Activated CD4-positive, alpha-beta T cell treated with anti-CD3 and anti-CD28 coated beads, Interleukin-2, amount 50 U/mL, for 1 hour (primary cell): ENCODE measurements around the gene EEA1.
A peak's percentile ranks its signal among the peaks of the same experiment; 100 is the strongest.
"Not testable (repeated sequence)": the region's sequence is repeated elsewhere in the genome, so short reads cannot be mapped to it uniquely, and the experiment has no call there.

ENCODE experiments used
- DNase-seq: peaks from one replicate; pipeline ENCODE4 v3.0.0-alpha.2; 2020

The EEA1 gene

DNA sequence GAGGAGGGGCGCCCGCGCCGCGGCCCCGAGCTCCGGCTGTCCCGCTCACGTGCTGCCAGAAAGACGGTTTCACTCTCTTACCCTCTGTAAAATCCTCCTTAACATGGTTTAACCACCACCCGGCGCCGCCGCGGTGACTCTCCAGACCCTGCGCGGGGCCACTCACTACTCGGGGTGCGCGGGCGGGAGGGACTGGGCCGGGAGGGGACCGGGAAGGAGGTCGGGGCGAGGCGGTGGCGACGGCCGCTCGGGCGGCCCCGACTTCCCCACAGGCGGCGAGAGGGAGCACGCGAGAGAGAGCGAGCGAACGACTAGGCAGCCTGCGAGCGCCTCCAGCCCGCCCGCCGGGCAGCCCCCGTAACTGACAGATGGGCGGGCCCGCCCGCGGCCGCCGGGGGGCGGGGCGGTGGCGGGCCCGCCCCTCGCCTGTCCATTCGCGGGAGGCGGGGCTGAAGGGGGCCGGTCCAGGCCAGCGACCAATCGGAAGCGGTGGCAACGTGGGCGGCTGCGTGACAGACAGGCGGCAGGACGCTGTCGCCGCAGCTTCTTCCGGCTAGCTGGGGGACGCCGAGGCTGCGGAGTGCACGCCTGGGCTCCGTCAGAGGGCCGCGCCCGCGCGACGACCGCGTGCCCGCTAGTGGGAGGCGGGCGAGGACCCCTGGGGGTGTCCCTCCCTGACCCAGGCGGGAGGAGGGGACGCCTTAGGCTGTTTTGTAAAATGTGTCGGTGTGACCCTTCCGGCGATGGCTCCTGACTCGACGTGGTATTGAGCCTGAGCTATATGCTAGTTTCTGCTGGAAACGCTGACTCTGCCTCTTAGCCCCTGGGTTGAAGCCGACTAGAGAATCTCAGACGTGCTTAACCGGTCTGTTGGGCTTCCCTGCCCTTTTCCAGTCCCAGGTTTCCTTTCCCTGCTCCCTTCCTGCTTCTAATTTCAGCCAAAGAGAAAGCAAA is at the start of gene EEA1:
EEA1 (minus strand) TSS at position 334 of the 954 bp plus-strand sequence; CDS start at position 105, 229 bp downstream.
- peak; percentile 93 for DNase-seq

- DNase-seq = no peak
These were observed 49.5 kb upstream of the EEA1 start for GRCh38 chr12:92978607-92979006.

- no peak for DNase-seq
These were observed 48.2 kb upstream of the EEA1 start for GRCh38 chr12:92977326-92977725.

GRCh38 chr12:92974759-92975158 is 45.7 kb upstream of the EEA1 start:
- no peak for DNase-seq

GRCh38 chr12:92973614-92974013 is 44.5 kb upstream of the EEA1 start:
- no peak for DNase-seq

DNA sequence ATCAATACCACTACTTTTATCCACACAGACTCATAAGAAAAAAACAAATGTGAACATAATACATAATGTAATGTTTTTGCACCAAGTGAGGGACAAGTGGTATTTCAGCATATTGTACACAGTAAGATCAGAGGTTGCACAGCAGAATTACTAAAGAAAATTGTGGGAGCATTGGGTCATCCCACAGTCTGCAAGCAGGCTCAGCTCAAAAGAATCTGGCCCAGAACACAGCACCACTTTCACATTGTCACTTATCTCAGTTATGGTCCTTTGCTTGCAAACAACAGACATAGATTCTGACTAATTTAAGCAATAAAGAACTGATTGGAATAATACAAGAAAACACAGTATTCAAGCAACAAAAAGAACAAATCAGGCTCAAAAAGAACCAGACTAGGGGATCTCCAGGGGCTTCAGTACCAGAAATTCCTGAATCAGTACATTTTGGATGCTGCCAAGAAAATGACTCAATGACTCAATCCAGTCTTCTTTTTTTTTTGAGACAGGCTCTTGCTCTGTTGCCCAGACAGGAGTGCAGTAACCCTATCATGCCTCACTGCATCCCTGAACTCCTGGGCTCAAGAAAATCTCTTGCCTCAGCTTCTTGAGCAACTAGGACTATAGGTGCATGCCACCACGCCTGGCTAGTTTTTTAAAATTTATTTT is 42.9 kb upstream of the EEA1 start:
- DNase-seq = no peak

GRCh38 chr12:92968176-92968813 is 39.2 kb upstream of the EEA1 start:
- no peak for DNase-seq

DNA sequence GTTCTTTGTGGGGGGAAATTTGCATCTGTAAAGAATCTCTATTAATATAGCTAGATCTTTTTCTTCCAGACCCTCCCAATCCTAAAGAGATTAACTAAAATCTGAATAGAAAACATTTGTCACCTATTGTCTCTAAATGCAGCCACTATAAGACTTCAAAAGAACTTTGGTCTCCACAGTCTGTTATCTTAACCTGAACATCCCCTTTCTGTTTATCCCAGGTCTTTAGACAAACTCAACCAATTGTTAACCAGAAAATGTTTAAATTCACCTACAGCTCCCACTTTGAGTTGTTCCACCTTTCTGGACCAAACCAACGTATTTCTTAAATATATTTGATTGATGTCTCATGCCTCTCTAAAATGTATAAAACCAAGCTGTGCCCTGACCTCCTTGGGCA is 35.3 kb upstream of the EEA1 start:
- DNase-seq = not testable (repeated sequence)

DNA sequence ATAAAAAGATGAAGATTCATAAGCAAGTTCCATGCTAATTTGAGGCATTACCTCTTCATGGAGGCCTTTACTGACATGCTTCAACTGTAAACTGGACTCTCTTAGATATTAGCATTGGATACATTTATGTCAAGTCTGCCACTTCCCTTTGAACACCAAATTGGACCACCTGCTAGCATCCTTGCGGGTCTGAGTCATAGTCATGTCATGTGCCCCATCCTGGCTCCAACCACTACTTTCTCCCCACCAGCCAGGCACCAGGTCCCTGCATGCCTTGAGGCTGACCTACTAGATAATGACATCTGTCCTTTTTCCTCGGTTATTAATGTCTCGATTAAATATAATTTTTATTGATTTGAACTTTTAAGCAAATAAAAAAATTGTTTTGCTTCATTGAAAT is 32.9 kb upstream of the EEA1 start:
- no peak for DNase-seq

DNA sequence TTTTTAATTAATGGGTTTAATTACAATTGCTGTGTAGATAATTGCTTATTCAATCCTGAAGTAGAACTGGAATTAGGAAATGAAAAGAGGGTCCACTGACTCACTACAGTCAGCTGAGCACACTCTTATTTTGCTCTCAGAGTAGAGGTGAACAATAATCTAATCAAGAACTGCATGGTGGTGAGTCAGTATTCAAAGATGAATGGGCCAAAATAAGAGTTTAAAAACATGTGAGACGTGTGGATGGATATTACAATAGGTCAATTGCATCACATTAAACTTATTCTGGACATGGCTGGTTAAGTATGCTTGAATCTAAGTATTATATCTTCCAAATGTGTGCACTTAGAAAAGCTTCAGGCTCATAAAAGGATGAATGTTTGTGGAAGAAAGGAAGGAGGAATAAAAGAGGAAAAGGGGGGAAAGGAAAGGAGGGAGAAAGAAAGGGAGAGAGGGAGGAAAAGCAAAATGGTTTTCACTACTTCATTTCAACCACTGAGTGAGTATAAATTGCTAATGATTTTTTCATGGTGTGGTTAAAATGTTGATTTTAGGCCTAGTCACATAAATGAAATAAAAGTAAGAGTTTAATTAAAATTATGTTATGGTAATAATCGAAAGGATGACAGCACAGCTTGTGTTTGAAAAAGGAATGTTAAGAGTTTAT is 27.0 kb upstream of the EEA1 start:
- no peak for DNase-seq

GRCh38 chr12:92953747-92954146 is 24.7 kb upstream of the EEA1 start:
- DNase-seq = no peak

DNA sequence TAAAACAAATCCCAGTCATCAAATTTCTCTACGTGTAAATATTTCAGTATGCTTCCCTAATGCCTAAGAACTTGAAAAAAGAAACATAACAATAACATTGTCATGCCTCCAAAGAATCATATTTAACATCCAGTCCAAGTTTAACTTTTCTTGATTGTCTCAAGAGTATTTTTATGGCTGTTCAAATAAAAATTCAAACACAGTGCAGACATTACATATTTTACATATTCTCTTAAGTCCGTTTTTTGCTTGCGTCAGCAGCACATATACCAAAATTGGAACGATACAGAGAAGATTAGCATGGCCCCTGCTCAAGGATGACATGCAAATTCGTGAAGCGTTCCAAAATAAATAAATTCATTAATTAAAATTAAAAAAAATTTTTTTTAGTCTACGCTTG is 23.3 kb upstream of the EEA1 start:
- no peak for DNase-seq

- DNase-seq = no peak
These were observed 21.9 kb upstream of the EEA1 start for GRCh38 chr12:92951006-92951405.

GRCh38 chr12:92950011-92950410 is 20.9 kb upstream of the EEA1 start:
- no peak for DNase-seq

DNA sequence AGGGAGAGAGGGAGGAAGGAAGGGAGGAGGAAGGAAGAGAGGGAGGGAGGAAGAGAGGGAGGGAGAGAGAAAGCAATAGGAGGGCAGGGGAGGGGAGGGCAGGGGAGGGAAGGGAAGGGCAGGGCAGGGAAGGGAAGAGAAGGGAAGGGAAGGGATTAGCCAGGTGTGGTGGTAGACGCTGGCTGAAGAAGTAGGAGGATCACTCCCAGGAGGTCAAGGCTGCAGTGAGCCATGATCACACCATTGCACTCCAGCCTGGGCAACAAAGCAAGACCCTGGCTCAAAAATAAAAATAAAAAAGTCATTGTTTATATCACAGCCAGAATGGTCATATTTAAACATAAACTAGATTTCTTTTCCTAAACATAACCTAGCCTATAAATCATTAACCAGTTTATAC is 20.4 kb upstream of the EEA1 start:
- DNase-seq = no peak

DNA sequence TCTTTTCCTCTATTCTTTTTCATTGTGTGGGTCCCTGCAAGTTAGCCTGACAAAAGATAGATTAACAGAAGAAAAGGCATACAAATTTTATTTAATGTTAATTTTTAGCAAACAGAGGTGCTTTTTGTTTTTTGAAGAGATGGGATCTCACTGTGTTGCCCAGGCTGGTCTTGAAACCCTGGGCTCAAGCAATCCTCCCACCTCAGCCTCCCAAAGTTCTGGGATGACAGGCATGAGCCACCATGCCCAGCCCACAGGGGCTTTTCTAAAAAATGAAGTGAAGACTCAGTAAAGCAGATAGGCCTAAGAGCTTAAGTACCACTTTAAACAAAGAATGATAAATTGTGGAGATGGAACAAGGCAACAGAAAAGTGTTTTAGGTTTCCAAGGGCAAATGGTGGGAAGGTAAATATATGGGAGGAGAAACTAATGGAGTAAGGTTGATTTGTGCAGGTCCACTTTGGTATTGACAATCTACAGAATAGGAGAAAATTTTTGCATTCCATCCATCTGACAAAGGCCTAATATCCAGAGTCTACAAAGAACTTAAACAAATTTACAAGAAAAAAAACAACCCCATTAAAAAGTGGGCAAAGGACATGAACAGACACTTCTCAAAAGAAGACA is 18.6 kb upstream of the EEA1 start:
- no peak for DNase-seq

GRCh38 chr12:92945659-92946220 is 16.6 kb upstream of the EEA1 start:
- DNase-seq = no peak

- DNase-seq = no peak
These were observed 14.6 kb upstream of the EEA1 start for GRCh38 chr12:92943482-92944250.

GRCh38 chr12:92942905-92943304 is 13.8 kb upstream of the EEA1 start:
- no peak for DNase-seq

DNA sequence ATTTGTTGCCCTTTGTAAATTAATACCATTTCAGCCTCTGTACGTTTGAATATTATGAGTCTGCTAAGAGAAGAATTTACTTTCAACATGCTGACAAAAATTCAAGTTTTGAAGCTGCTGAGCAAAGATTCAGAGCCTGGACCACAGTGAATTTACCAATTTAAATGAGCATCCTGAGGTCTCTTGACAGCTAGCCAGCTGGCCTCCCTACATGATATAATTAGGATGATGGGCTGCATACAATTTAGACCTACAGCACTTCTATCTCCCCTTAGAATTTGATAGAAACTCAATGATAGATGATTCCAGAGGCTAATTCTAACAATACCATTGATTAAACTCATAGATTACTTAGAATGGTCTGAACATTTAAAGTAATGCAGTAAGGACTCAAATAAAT is 10.0 kb upstream of the EEA1 start:
- DNase-seq = no peak

- no peak for DNase-seq
These were observed 9.5 kb upstream of the EEA1 start for GRCh38 chr12:92938638-92939037.

DNA sequence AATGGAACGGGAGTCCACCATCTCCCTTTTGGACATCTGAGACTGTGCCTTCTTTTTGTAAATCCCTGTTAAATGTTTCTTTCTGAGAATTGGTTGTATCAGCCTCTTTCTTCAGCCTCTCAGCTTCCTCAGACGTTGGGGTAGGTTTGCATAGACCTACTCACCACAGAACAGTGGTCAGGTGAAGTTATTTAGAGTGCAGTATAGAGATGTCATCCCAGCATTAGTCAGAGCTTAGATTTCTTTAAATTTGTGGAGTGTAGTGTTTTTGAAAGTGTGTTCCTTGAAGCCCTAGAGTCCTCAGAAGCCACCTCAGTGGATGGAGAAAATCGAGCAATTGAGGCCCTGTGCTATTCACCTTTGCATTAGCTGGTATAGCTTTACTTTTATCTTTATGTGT is 8.9 kb upstream of the EEA1 start:
- no peak for DNase-seq
